MM.1S (cell line): Measurements from ENCODE around the gene LSAMP.

Source experiments
- EZH2 ChIP-seq: fragments of 300-600 bp; sonication (generic); optimal IDR thresholded peaks from 2 replicates; pipeline ENCODE3; 2017; ENCODE audit warnings: low read depth, mild to moderate bottlenecking, antibody characterized with exemption, low read length, mixed read lengths
- EZH2phosphoT487 ChIP-seq: fragments of 300-600 bp; sonication (generic); IDR thresholded peaks from 2 replicates; pipeline ENCODE4 v1.6.1; 2018; ENCODE audit warnings: antibody characterized with exemption, low read length
- TF ChIP-seq, protein P1 (sequence below): fragments of 300-600 bp; sonication (generic); IDR thresholded peaks from 2 replicates; pipeline ENCODE4 v1.5.1; 2016; ENCODE audit warnings: antibody characterized with exemption, low read length, mixed read lengths

DNA sequence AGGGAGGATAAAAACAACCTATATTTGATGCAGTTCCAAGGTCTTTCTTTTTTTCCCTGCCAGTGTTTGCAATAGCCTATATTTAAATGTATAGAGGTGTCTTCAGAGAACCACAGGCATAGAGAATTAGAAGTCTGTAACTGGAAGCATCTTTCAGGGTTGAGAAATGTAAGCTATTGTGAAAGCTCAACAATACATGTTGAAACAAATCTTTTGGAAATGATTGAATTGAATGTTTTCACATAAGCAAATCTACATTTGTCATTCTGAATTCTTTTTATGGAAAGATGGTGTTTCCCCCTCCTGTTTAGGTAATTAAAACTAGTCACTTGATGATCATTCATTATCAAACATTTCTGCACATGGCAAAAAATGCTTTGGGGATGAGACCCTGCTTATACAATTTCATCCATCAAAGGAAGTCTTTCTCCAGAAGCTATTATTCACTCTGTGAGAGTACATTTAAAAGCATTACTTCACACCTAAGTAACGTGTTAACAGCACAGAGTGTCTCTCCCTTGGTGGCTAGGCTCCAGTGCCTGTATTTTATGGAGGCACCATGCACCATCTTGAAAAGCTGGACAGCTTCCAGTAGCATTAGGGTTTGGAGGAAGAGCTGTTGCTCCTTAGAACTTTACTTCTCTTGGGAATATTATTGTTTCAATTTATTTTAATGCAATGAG lies 406.2 kb downstream of the LSAMP start:
- TF ChIP-seq, protein P1, sequence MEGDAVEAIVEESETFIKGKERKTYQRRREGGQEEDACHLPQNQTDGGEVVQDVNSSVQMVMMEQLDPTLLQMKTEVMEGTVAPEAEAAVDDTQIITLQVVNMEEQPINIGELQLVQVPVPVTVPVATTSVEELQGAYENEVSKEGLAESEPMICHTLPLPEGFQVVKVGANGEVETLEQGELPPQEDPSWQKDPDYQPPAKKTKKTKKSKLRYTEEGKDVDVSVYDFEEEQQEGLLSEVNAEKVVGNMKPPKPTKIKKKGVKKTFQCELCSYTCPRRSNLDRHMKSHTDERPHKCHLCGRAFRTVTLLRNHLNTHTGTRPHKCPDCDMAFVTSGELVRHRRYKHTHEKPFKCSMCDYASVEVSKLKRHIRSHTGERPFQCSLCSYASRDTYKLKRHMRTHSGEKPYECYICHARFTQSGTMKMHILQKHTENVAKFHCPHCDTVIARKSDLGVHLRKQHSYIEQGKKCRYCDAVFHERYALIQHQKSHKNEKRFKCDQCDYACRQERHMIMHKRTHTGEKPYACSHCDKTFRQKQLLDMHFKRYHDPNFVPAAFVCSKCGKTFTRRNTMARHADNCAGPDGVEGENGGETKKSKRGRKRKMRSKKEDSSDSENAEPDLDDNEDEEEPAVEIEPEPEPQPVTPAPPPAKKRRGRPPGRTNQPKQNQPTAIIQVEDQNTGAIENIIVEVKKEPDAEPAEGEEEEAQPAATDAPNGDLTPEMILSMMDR, result no peak
- TF ChIP-seq EZH2, result no peak
- no peak for TF ChIP-seq EZH2phosphoT487
